Measurements from ENCODE around the gene ANKRD39. TPM values are rescaled to one million over a fixed set of nuclear protein-coding genes. Genes with fewer than 3 reads are reported as not detected.

ANKRD39 gene
- total RNA-seq, 1 experiment from 2014 or later: 24.4 TPM

- POLR2A ChIA-PET: no interaction called here
- Histone ChIP-seq H3K27me3 (ENCODE audit: control insufficient read depth, insufficient read depth, low read length) (no peaks in the 10 kb centered on the region), H3K27ac (ENCODE audit: low read length) (peak within 1 kb of the TSS; percentile 85), H3K36me3 (ENCODE audit: control insufficient read depth, insufficient read depth, low read length) (no peaks in the 10 kb centered on the region; the same call in 1 of the 2 replicates), H3K4me1 (ENCODE audit: control insufficient read depth, insufficient read depth, low read length) (peaks cover 34% of the 10 kb centered on the region), H3K4me3 (ENCODE audit: low read depth in 2 of 2, low read length in 2 of 2) (peak within 1 kb of the TSS; percentile 71 to 75), H3K9me3 (ENCODE audit: control insufficient read depth, insufficient read depth, low read depth, low read length) (no peaks in the 10 kb centered on the region)
- DNase-seq (ENCODE audit: low read depth, low spot score) (peak; percentile 46), ATAC-seq (peak; percentile 95)
- intact Hi-C loops (cut with micrococcal nuclease; ENCODE audit: unreplicated experiment): no loop called here
- TF ChIP-seq REST (IDR thresholded peaks at IDR 0.05; ENCODE audit: insufficient read depth in 1 of 2, low read depth in 2 of 2, low read length in 1 of 2): 0 out of 4 replicates have a peak, but pooled peaks of 1 of the 2 experiments have one; percentile 17
- peak; percentile 67; the same call in 1 of the 2 replicates for TF ChIP-seq CTCF (IDR thresholded peaks at IDR 0.05)
- no peak for TF ChIP-seq TCF7L2 (IDR thresholded peaks at IDR 0.05; ENCODE audit: low read depth, low read length)
- peak; percentile 63; the same call in 1 of the 2 replicates for TF ChIP-seq SIN3A (IDR thresholded peaks at IDR 0.05; ENCODE audit: borderline replicate concordance, insufficient read depth, low read depth, low read length)
- peak; percentile 66; the same call in 1 of the 2 replicates for TF ChIP-seq POLR2AphosphoS5 (IDR thresholded peaks at IDR 0.05; ENCODE audit: low read depth, low read length)
- CTCF ChIA-PET: interaction anchor here (0.6 kb wide), 1 partner anchor 207 kb away, joined by 3 read pairs; no protein-coding TSS in a partner anchor
- BruUV-seq (replicated peaks): no TSS peak
- in situ Hi-C loops (cut with HindIII; ENCODE audit: low pct_unique_long_range_greater_than_20kb, low sequenced_read_pairs): no loop called here
Measured at GRCh38 chr2:96816127-96816835, 41.5 kb downstream of the ANKRD39 start, which contains the start of gene CNNM3. TSS of gene CNNM3 (plus strand) at chr2:96816268. CDS start at chr2:96816278, 10 bp downstream.

- H3K9me3 ChIP-seq (ENCODE audit: control insufficient read depth, insufficient read depth, low read depth, low read length): no peaks in the 10 kb centered on the region
- TSS peak; percentile 81 for BruUV-seq (replicated peaks)
- H3K4me1 ChIP-seq (ENCODE audit: control insufficient read depth, insufficient read depth, low read length): peaks cover 27% of the 10 kb centered on the region
- DNase-seq (ENCODE audit: low read depth, low spot score) (no peak), ATAC-seq (peak; percentile 29)
- ChIA-PET POLR2A (interaction anchor here (0.6 kb wide), 1 partner anchor 33 kb away, joined by 5 read pairs; no protein-coding TSS in a partner anchor), CTCF (interaction anchor here (0.6 kb wide), 1 partner anchor 121 kb away, joined by 5 read pairs; no protein-coding TSS in a partner anchor)
- no peaks in the 10 kb centered on the region for H3K27me3 ChIP-seq (ENCODE audit: control insufficient read depth, insufficient read depth, low read length)
- in situ Hi-C loops (cut with HindIII; ENCODE audit: low pct_unique_long_range_greater_than_20kb, low sequenced_read_pairs): no loop called here
- no peaks in the 10 kb centered on the region; the same call in 1 of the 2 replicates for H3K36me3 ChIP-seq (ENCODE audit: control insufficient read depth, insufficient read depth, low read length)
- H3K27ac ChIP-seq (ENCODE audit: low read length): peak overlapping the region; percentile 85
- no peak for TF ChIP-seq TCF7L2 (IDR thresholded peaks at IDR 0.05; ENCODE audit: low read depth, low read length)
- no peak for TF ChIP-seq REST (IDR thresholded peaks at IDR 0.05; ENCODE audit: insufficient read depth in 1 of 2, low read depth in 2 of 2, low read length in 1 of 2)
- no peak for TF ChIP-seq CTCF (IDR thresholded peaks at IDR 0.05)
- no peak for TF ChIP-seq POLR2AphosphoS5 (IDR thresholded peaks at IDR 0.05; ENCODE audit: low read depth, low read length)
- TF ChIP-seq SIN3A (IDR thresholded peaks at IDR 0.05; ENCODE audit: borderline replicate concordance, insufficient read depth, low read depth, low read length): no peak
- intact Hi-C loops (cut with micrococcal nuclease; ENCODE audit: unreplicated experiment): no loop called here
- H3K4me3 ChIP-seq (ENCODE audit: low read depth in 2 of 2, low read length in 2 of 2): peak overlapping the region; percentile 65 to 75
Measured at GRCh38 chr2:96815326-96816126, 42.3 kb downstream of the ANKRD39 start.
